ENCODE data around the gene RNF10. TPM values are rescaled to one million over a fixed set of nuclear protein-coding genes. Genes with fewer than 3 reads are reported as not detected.
A peak's percentile ranks its signal among the peaks of the same experiment; 100 is the strongest.

RNF10 gene
- polyA plus RNA-seq, 1 donor (not counting 4 experiments of a cell fraction or from before 2014, with no cell fraction given) = 60.3 TPM

GRCh38 chr12:120625557-120626419 lies 91.6 kb downstream of the RNF10 start:
- no peaks in the 10 kb centered on the region for H3K36me3 ChIP-seq (ENCODE audit: control insufficient read depth in 2 of 2, extremely low read depth in 1 of 2, insufficient read depth in 2 of 2, low read length in 2 of 2)
- no peak overlapping the region for H3K4me3 ChIP-seq (ENCODE audit: control insufficient read depth in 2 of 3, extremely low read depth in 1 of 3, insufficient read depth in 2 of 3, low read depth in 1 of 3, low read length in 3 of 3)
- DNase-seq (ENCODE audit: low read depth, low spot score) (no peak), FAIRE-seq (no peak)
- H3K4me1 ChIP-seq (ENCODE audit: control insufficient read depth, extremely low read depth, insufficient read depth, low read length) = peaks cover 4% of the 10 kb centered on the region
- TF ChIP-seq EZH2 (IDR thresholded peaks at IDR 0.05; ENCODE audit: low read length) (no peak), CTCF (optimal IDR thresholded peaks at IDR 0.05 in 1 of 3, IDR thresholded peaks at IDR 0.05 in 1 of 3, conservative IDR thresholded peaks at IDR 0.05 in 1 of 3; ENCODE audit: extremely low read depth in 1 of 3, insufficient read depth in 2 of 3, low read length in 3 of 3) (peak in 2 of 3 experiments; percentile 16 to 50)
- H3K79me2 ChIP-seq (ENCODE audit: control insufficient read depth, insufficient read depth, low read length) = no peaks in the 10 kb centered on the region
- H3K9me3 ChIP-seq (ENCODE audit: control insufficient read depth, low read depth, low read length) = no peaks in the 10 kb centered on the region
- H3K27me3 ChIP-seq (ENCODE audit: control insufficient read depth, extremely low read depth, insufficient read depth, low read length) = peaks cover 4% of the 10 kb centered on the region
- H4K20me1 ChIP-seq (ENCODE audit: control insufficient read depth, extremely low read depth, insufficient read depth, low read length) = no peaks in the 10 kb centered on the region
- no peak overlapping the region for H2AFZ ChIP-seq (ENCODE audit: control insufficient read depth, low read length)
- H3K9me1 ChIP-seq (ENCODE audit: control insufficient read depth, extremely low read depth, insufficient read depth, low read length) = no peaks in the 10 kb centered on the region
- no peak overlapping the region for H3K9ac ChIP-seq (ENCODE audit: control insufficient read depth, extremely low read depth, insufficient read depth, low read length)
- dilution Hi-C loops (cut with MboI; ENCODE audit: extremely low pct_ligation_motif_present, low sequenced_read_pairs) = no loop called here
- H3K27ac ChIP-seq (ENCODE audit: control insufficient read depth, insufficient read depth, low read length) = no peak overlapping the region
- H3K4me2 ChIP-seq (ENCODE audit: control insufficient read depth, extremely low read depth, insufficient read depth, low read depth, low read length) = no peak overlapping the region

Small RNA genes within 50 kb of the gene (small RNA-seq; reads per million reads assigned to genes)
- 0 reads per million in 3 experiments for gene RF00019 (ENCODE audit: insufficient read length in 3 of 3, low read depth in 3 of 3, low replicate concordance in 1 of 3)

Other genes starting within 250 kb of the RNF10 start
- gene RNU4-2, start 242.5 kb upstream of the RNF10 start, polyA plus RNA-seq = under 0.01 TPM in 2 of 3 replicates, not detected in the other
- under 0.01 TPM in 2 of 3 replicates, not detected in the other for gene RNU4-1, start 241.1 kb upstream of the RNF10 start, polyA plus RNA-seq
- 0.75 to 1.7 TPM (median 0.98 TPM) in 3 replicates for gene SIRT4, start 232.0 kb upstream of the RNF10 start, polyA plus RNA-seq
- not detected in 3 replicates for gene PLA2G1B, start 206.6 kb upstream of the RNF10 start, polyA plus RNA-seq
- gene MSI1, start 165.2 kb upstream of the RNF10 start, polyA plus RNA-seq = not detected in 3 replicates
- gene COX6A1, start 96.2 kb upstream of the RNF10 start, polyA plus RNA-seq = 584 to 976 TPM (median 663 TPM) in 3 replicates
- gene TRIAP1, start 88.0 kb upstream of the RNF10 start, polyA plus RNA-seq = 37.3 to 71.1 TPM (median 46.7 TPM) in 3 replicates
- 14.7 to 22.4 TPM (median 19.2 TPM) in 3 replicates for gene GATC, start 87.9 kb upstream of the RNF10 start, polyA plus RNA-seq
- 108 to 175 TPM (median 159 TPM) in 3 replicates for gene SRSF9, start 64.6 kb upstream of the RNF10 start, polyA plus RNA-seq
- gene DYNLL1, start 38.2 kb upstream of the RNF10 start, polyA plus RNA-seq = 636 to 744 TPM (median 716 TPM) in 3 replicates
- 23.9 to 38.7 TPM (median 27.9 TPM) in 3 replicates for gene COQ5, start 5.2 kb upstream of the RNF10 start, polyA plus RNA-seq
- gene POP5, start 47.0 kb downstream of the RNF10 start, polyA plus RNA-seq = 94.4 to 105 TPM (median 102 TPM) in 3 replicates
- 0.04 TPM in 2 of 3 replicates, not detected in the other for gene CABP1, start 106.3 kb downstream of the RNF10 start, polyA plus RNA-seq
- 38.8 to 65.2 TPM (median 46.7 TPM) in 3 replicates for gene MLEC, start 152.8 kb downstream of the RNF10 start, polyA plus RNA-seq
- gene UNC119B, start 176.1 kb downstream of the RNF10 start, polyA plus RNA-seq = 22.0 to 22.8 TPM (median 22.1 TPM) in 3 replicates
- gene ACADS, start 191.5 kb downstream of the RNF10 start, polyA plus RNA-seq = 2.2 to 3.8 TPM (median 2.8 TPM) in 3 replicates